ENCODE data around the gene PHF2. TPM values are rescaled to one million over a fixed set of nuclear protein-coding genes. Genes with fewer than 3 reads are reported as not detected.

The PHF2 gene
- total RNA-seq, 1 experiment from 2014 or later, result 17.4 TPM

DNA sequence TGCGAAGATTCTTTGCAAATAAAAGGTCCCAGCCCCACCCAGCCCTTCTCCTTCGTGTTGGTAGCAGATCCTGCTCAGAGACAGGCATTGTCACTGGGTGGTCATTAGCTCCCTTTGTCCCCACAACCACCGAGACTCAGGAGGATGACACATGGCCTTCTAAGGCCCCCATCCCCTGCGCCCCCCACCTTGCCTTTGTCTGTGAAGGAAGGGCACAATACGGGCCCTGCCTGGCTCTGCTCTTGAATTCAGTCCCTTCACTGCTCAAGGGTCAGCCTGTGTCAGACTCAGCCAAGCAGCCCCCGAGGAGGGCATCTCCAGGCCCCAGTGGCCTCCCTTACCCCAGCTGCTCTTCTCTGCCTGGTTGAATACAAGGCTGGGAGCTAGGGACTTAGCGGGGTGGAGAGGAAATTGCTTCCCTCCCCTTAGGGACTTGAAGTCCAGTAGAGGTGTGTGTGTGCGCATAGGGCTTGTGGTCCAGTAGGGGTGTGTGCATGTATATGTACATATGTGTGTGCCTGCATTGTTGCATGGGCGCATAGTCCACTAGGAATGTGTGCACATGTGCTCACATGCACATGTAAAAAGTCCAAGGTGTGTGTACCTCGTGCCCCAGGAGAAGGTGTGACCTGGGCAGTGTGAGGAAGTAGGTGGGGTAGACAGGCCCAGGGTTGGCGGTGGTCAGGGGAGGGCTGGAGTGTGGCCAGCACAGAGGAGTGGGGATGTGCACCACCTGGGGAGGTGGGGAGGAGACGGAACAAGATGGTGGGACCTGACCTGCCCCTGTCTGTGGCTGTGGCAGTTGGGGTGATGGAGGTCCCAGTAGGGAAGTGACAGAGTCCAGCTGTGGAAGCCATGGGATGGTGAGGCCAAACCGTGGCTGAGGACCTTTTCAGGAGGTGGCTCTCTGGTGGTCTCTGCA, 59.1 kb downstream of the PHF2 start:
- H3K56ac ChIP-seq (ENCODE audit: insufficient read length, low read depth, low read length), result no peak overlapping the region
- H3K23me2 ChIP-seq (ENCODE audit: insufficient read length, low read depth, low read length, poor library complexity, severe bottlenecking), result no peaks in the 10 kb centered on the region
- WGBS (ENCODE audit: extremely low coverage, insufficient read length, low lambda C conversion rate), result no CpG with 5 or more reads among the region's 13 CpGs
- H3K9ac ChIP-seq (ENCODE audit: extremely low read depth, insufficient read length, low read length), result no peak overlapping the region
- no peak overlapping the region for H3K4me3 Mint-ChIP-seq
- H4K91ac ChIP-seq (ENCODE audit: insufficient read length, low read depth, low read length), result no peak overlapping the region
- H3K79me2 ChIP-seq (ENCODE audit: insufficient read depth, low read length), result no peaks in the 10 kb centered on the region
- H4K8ac ChIP-seq (replicated peaks; ENCODE audit: insufficient read length, low read depth, low read length), result no peak overlapping the region
- no peak overlapping the region for H3K4ac ChIP-seq (ENCODE audit: low read depth, low read length)
- no peaks in the 10 kb centered on the region for H3K27me3 ChIP-seq (ENCODE audit: insufficient read depth, low read length)
- H3K27ac ChIP-seq (ENCODE audit: insufficient read length, low read depth, low read length), result no peak overlapping the region
- no peak overlapping the region for H2AFZ ChIP-seq (ENCODE audit: low read length)
- no peak overlapping the region for H2BK120ac ChIP-seq (ENCODE audit: low read depth, low read length, poor library complexity, severe bottlenecking)
- H3K14ac ChIP-seq (ENCODE audit: insufficient read depth, low read length), result no peak overlapping the region; the same call in 1 of the 2 replicates
- peak overlapping the region in 1 of 3 experiments; percentile 70; a peak in 2 of 7 replicates for H3K27ac Mint-ChIP-seq
- H3K18ac ChIP-seq (ENCODE audit: insufficient read length, low read depth, low read length), result no peak overlapping the region
- H2BK5ac ChIP-seq (ENCODE audit: insufficient read length, low read length), result no peak overlapping the region
- H3T11ph ChIP-seq (ENCODE audit: low read length), result no peak overlapping the region
- no peak overlapping the region for H2BK20ac ChIP-seq (ENCODE audit: low read depth, low read length, poor library complexity, severe bottlenecking)
- no peak overlapping the region for H3K4me2 ChIP-seq (ENCODE audit: insufficient read depth, insufficient read length, low read length)
- DNase-seq, result no peak
- no peak overlapping the region for H4K5ac ChIP-seq (ENCODE audit: insufficient read length, low read depth, low read length)
- H3K9me3 Mint-ChIP-seq, result peaks cover 13 to 14% of the 10 kb centered on the region in 2 experiments
- no peak overlapping the region for H2BK12ac ChIP-seq (ENCODE audit: insufficient read length, low read depth, low read length)
- H2BK15ac ChIP-seq (ENCODE audit: low read depth, low read length), result no peak overlapping the region
- TF ChIP-seq, protein P1, sequence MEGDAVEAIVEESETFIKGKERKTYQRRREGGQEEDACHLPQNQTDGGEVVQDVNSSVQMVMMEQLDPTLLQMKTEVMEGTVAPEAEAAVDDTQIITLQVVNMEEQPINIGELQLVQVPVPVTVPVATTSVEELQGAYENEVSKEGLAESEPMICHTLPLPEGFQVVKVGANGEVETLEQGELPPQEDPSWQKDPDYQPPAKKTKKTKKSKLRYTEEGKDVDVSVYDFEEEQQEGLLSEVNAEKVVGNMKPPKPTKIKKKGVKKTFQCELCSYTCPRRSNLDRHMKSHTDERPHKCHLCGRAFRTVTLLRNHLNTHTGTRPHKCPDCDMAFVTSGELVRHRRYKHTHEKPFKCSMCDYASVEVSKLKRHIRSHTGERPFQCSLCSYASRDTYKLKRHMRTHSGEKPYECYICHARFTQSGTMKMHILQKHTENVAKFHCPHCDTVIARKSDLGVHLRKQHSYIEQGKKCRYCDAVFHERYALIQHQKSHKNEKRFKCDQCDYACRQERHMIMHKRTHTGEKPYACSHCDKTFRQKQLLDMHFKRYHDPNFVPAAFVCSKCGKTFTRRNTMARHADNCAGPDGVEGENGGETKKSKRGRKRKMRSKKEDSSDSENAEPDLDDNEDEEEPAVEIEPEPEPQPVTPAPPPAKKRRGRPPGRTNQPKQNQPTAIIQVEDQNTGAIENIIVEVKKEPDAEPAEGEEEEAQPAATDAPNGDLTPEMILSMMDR (conservative IDR thresholded peaks at IDR 0.05), result no peak
- no peaks in the 10 kb centered on the region for H4K20me1 ChIP-seq (ENCODE audit: control insufficient read depth, insufficient read depth, insufficient read length)
- no peaks in the 10 kb centered on the region for H3K79me1 ChIP-seq (ENCODE audit: insufficient read depth, low read depth, low read length, poor library complexity, severe bottlenecking)
- H3K36me3 Mint-ChIP-seq (ENCODE audit: insufficient read depth in 1 of 3, low read depth in 3 of 3), result peaks cover 34 to 42% (median 41%) of the 10 kb centered on the region in 3 experiments
- no peak overlapping the region for H3K23ac ChIP-seq (ENCODE audit: insufficient read length, low read depth, low read length)
- H3K27me3 Mint-ChIP-seq (ENCODE audit: low read depth), result no peaks in the 10 kb centered on the region
- H2AK5ac ChIP-seq (ENCODE audit: insufficient read length, low read length), result no peak overlapping the region
- no peaks in the 10 kb centered on the region for H3K4me1 ChIP-seq (ENCODE audit: insufficient read depth, low read length)
- H3K4me1 Mint-ChIP-seq, result peaks cover 0 to 3% of the 10 kb centered on the region in 2 experiments; a peak in 1 of 4 replicates
- H3K9me3 ChIP-seq (ENCODE audit: control insufficient read depth, low read depth, low read length), result no peaks in the 10 kb centered on the region

All from H9 (cell line).